Heart left ventricle (tissue), 13 donors: ENCODE results near the gene TRIP11.

ENCODE experiments used
- POLR2A ChIP-seq, 2 donors: fragments of 450-650 bp; IDR thresholded peaks; one replicate each; pipeline ENCODE4 v1.6.1; 2017; ENCODE audit warnings: antibody characterized with exemption in 2 of 2, mild to moderate bottlenecking in 2 of 2, moderate library complexity in 2 of 2
- TF ChIP-seq, protein P1 (sequence below), 12 donors: fragments of 200-600 bp; sonication (generic) in 4 of 12; IDR thresholded peaks; one replicate each; pipeline versions ENCODE4 v1.5.0 to v1.8.0; 2018 to 2022; ENCODE audit warnings: antibody characterized with exemption in 12 of 12, mild to moderate bottlenecking in 5 of 12
- donor health status: ischemic (EF 13 %, LVEDD 7.1; RV severe dilation, severe dysfunction).
- donor health status: DM: no; HTN: yes; CAD: no.
- donor health status: DM: no; HTN: no; CAD: no.
- donor health status: ischemic (EF 25% LVEDD 6.9; RV normal size, moderate dysfunction).
- donor health status: ischemic (EF 25% LVEDD 5.7; RV mildly dilated, moderate dysfunction).
- donor health status: ischemic (EF 35%, LVEDD 5.7; RV mildly dilated, moderate dysfunction).
- donor health status: nonischemic (EF 11% LVEDD 7.7; RV severe dilation, severe dysfunction).
- donor health status: DM: yes; HTN: yes; CAD: no.
- donor health status: PGD.
- donor health status: ischemic (EF 29% LVEDD 5.4; RV normal size, mild dysfunction).
- donor health status: nonischemic (EF 23%, LVEDD 6.1; RV moderate dilation, normal function).

DNA sequence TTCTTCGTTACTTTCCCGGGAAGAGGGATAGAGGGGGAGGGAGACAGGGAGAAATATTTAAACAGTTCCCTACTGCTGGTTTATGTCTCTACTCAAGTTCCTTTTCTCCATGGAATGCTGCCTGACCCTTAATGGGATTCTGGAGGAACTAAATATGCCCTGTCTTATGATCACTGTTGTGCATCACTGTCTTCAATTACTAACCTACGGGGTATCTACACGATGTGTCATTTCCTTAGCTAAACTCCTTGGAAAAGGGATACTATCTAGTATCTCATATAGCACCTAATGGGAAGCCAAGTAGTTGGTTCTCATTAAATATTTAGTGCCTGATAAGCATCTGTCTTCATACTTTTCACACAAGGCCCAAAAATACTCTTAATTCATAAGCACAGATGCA lies 54.9 kb downstream of the TRIP11 start:
- TF ChIP-seq, protein P1, sequence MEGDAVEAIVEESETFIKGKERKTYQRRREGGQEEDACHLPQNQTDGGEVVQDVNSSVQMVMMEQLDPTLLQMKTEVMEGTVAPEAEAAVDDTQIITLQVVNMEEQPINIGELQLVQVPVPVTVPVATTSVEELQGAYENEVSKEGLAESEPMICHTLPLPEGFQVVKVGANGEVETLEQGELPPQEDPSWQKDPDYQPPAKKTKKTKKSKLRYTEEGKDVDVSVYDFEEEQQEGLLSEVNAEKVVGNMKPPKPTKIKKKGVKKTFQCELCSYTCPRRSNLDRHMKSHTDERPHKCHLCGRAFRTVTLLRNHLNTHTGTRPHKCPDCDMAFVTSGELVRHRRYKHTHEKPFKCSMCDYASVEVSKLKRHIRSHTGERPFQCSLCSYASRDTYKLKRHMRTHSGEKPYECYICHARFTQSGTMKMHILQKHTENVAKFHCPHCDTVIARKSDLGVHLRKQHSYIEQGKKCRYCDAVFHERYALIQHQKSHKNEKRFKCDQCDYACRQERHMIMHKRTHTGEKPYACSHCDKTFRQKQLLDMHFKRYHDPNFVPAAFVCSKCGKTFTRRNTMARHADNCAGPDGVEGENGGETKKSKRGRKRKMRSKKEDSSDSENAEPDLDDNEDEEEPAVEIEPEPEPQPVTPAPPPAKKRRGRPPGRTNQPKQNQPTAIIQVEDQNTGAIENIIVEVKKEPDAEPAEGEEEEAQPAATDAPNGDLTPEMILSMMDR (IDR thresholded peaks at IDR 0.05), result no peak
- no peak for TF ChIP-seq POLR2A (IDR thresholded peaks at IDR 0.05)
